ENCODE data around the gene TRUB2.

- TF ChIP-seq CTCF (IDR thresholded peaks at IDR 0.05; ENCODE audit: poor library complexity) (no peak), EZH2phosphoT487 (IDR thresholded peaks at IDR 0.05; ENCODE audit: low read depth, severe bottlenecking, unreplicated experiment) (no peak), EZH2 (IDR thresholded peaks at IDR 0.05; ENCODE audit: borderline replicate concordance) (no peak)
These were observed 4.6 kb downstream of the TRUB2 start for GRCh38 chr9:128317629-128318028.

Measured in hepatocyte (in vitro differentiated cells).